ENCODE data around the gene SH3GLB2.
"Not testable (repeated sequence)": the region's sequence is repeated elsewhere in the genome, so short reads cannot be mapped to it uniquely, and the experiment has no call there.

Gene SH3GLB2

DNA sequence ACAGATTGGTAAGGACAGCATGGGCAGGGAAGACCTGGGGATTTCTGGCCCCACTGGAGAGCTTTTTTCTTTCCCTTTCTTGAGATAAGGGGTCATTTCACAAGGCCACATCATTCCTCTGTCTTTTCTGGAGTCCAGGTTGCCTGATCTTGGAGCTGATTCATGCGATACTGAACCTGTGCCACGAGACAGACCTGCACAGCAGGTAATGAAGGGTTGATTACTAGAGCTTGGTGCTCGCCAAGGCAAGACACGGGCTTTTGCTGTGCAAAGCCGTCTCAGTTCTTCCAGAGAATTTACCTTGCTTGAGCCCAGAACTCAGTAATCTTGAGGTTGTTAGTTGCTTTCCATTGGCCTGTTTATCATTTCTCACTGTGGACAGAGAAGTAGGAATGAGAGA, 41.5 kb downstream of the SH3GLB2 start:
- TF ChIP-seq, protein P1, sequence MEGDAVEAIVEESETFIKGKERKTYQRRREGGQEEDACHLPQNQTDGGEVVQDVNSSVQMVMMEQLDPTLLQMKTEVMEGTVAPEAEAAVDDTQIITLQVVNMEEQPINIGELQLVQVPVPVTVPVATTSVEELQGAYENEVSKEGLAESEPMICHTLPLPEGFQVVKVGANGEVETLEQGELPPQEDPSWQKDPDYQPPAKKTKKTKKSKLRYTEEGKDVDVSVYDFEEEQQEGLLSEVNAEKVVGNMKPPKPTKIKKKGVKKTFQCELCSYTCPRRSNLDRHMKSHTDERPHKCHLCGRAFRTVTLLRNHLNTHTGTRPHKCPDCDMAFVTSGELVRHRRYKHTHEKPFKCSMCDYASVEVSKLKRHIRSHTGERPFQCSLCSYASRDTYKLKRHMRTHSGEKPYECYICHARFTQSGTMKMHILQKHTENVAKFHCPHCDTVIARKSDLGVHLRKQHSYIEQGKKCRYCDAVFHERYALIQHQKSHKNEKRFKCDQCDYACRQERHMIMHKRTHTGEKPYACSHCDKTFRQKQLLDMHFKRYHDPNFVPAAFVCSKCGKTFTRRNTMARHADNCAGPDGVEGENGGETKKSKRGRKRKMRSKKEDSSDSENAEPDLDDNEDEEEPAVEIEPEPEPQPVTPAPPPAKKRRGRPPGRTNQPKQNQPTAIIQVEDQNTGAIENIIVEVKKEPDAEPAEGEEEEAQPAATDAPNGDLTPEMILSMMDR (IDR thresholded peaks at IDR 0.05; ENCODE audit: low read depth, low read length, missing control alignments): no peak
- H3K4me3 ChIP-seq (replicated peaks; ENCODE audit: low read depth, low read length): no peak overlapping the region
- DNase-seq (ENCODE audit: extremely low read depth, low read depth): no peak

DNA sequence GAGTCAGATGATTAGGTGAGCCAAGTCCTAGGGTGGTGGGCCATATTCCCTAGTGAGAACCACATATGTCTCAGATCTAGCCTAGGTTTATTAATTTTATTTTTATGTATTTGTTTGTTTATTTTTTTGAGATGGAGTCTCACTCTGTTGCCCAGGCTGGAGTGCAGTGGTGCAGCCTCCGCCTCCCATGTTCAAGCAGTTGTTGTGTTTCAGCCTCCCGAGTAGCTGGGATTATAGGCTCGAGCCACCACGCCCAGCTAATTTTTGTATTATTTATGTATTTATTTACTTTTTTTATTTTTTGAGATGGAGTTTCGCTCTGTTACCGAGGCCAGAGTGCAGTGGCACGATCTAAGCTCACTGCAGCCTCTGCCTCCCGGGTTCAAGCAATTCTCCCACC, 44.6 kb downstream of the SH3GLB2 start:
- no peak overlapping the region for H3K4me3 ChIP-seq (replicated peaks; ENCODE audit: low read depth, low read length)
- TF ChIP-seq, protein P1 (IDR thresholded peaks at IDR 0.05; ENCODE audit: low read depth, low read length, missing control alignments): no peak
- DNase-seq (ENCODE audit: extremely low read depth, low read depth): no peak

DNA sequence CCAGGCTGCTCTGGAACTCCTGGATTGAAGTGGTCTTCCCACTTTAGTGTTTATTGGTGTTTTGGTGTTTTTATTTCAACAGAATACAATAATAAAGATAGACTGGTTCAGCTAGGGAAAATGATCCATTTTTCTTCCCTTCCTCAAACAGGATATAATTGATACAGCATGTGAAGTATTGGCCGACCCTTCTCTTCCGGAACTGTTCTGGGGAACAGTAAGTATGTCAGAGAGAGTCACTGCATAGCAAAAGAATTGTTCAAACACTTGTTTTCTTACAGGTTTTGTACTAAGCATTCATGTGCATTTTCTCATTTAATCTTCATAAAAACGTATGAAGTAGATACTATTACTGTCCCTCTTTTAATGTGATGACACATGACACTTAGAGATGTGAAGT, 49.0 kb downstream of the SH3GLB2 start:
- TF ChIP-seq, protein P1 (IDR thresholded peaks at IDR 0.05; ENCODE audit: low read depth, low read length, missing control alignments): no peak
- DNase-seq (ENCODE audit: extremely low read depth, low read depth): no peak

DNA sequence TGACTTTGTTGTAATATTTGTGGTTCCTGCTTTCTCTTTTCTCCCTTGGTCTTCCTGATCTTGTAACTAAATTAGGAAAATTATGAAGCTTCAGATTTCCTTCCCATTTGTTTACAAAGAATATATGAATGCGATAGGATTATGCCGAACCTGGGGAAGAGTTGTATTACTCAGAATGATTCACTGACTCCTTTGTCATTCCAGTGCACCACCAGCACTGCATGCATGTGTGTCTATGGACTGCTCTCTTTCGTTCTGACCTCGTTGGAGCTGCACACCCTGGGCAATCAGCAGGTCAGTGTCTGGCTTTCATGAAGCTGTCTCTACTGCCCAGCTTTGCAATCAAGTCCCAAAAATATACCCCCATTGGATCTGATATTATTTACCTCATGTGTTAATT, 55.2 kb downstream of the SH3GLB2 start:
- H3K4me3 ChIP-seq (replicated peaks; ENCODE audit: low read depth, low read length): no peak overlapping the region
- DNase-seq (ENCODE audit: extremely low read depth, low read depth): peak; percentile 16

More for the DNA sequence above, 49.0 kb downstream of the SH3GLB2 start:
- no peak overlapping the region for H3K4me3 ChIP-seq (replicated peaks; ENCODE audit: low read depth, low read length)

DNA sequence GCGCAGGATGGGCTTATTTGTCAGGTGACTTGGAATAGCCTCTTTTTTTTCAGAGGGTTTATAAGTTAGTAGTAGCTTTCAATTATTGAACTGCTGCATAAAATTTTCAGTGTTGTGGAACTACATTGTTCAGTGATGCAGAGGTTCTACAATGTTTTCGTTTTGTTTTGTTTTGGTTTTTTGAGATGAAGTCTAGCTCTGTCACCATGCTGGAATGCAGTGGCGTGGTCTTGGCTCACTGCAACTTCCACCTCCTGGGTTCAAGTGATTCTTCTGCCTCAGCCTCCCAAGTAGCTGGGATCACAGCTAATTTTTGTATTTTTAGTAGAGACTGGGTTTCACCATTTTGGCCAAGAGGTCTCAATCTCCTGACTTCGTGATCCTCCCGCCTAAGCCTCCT, 58.6 kb downstream of the SH3GLB2 start:
- TF ChIP-seq, protein P1 (IDR thresholded peaks at IDR 0.05; ENCODE audit: low read depth, low read length, missing control alignments): no peak
- no peak overlapping the region for H3K4me3 ChIP-seq (replicated peaks; ENCODE audit: low read depth, low read length)
- DNase-seq (ENCODE audit: extremely low read depth, low read depth): no peak

More for the DNA sequence above, 55.2 kb downstream of the SH3GLB2 start:
- TF ChIP-seq, protein P1 (IDR thresholded peaks at IDR 0.05; ENCODE audit: low read depth, low read length, missing control alignments): no peak

DNA sequence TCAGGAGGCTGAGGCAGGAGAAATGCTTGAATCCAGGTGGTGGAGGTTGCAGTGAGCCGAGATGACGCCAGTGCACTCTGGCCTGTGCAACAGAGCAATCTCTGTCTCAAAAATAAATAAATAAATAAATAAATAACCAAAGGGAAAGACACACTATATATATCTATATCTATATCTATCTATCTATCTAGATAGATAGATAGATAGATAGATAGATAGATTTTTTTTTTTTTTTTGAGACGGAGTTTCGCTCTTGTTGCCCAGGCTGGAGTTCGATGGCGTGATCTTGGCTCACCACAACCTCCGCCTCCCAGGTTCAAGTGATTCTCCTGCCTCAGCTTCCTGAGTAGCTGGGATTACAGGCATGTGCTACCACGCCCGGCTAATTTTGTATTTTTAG, 66.7 kb downstream of the SH3GLB2 start:
- not testable (repeated sequence) for H3K4me3 ChIP-seq (replicated peaks; ENCODE audit: low read depth, low read length); DNase-seq (ENCODE audit: extremely low read depth, low read depth)
